Measurements from ENCODE around the gene TSHR.

- TF ChIP-seq FOXP2 (optimal IDR thresholded peaks at IDR 0.05; ENCODE audit: borderline replicate concordance, extremely low read depth, extremely low read length, insufficient read depth) (no peak), TAF1 (IDR thresholded peaks at IDR 0.05; ENCODE audit: borderline replicate concordance, insufficient read depth, low read length) (no peak), POLR2AphosphoS5 (IDR thresholded peaks at IDR 0.05; ENCODE audit: low read depth, low read length) (no peak), REST (IDR thresholded peaks at IDR 0.05; ENCODE audit: insufficient read depth in 1 of 2, low read depth in 2 of 2, low read length in 2 of 2) (no peak)
Measured at GRCh38 chr14:81143793-81144192, 188.4 kb downstream of the TSHR start.
